ENCODE measurements around the gene LYVE1. TPM values are rescaled to one million over a fixed set of nuclear protein-coding genes. Genes with fewer than 3 reads are reported as not detected.
A peak's percentile ranks its signal among the peaks of the same experiment; 100 is the strongest.

The LYVE1 gene
- total and polyA plus RNA-seq, 12 donors, result 29.1 to 530 (median 254) TPM

GRCh38 chr11:10543782-10544181, 24.7 kb downstream of the LYVE1 start:
- WGBS, 4 donors, result 79 to 92% (median 87%) methylated on average over 9 to 14 of the region's 14 CpGs
- TF ChIP-seq POLR2A (IDR thresholded peaks at IDR 0.05) (no peak), CTCF (IDR thresholded peaks at IDR 0.05) (no peak)
- intact Hi-C loops (cut with DNase I), result no loop called here
- Histone ChIP-seq H3K27ac (no peak overlapping the region), H3K27me3 (no peaks in the 10 kb centered on the region), H3K4me3 (no peak overlapping the region), H3K4me1 (replicated peaks in 1 of 2) (peaks cover 0 to 15% of the 10 kb centered on the region in 2 donors), H3K36me3 (replicated peaks in 1 of 2) (no peaks in the 10 kb centered on the region), H3K9me3 (replicated peaks in 1 of 3) (no peaks in the 10 kb centered on the region)
- DNase-seq, result no peak

GRCh38 chr11:10542776-10543175, 25.7 kb downstream of the LYVE1 start:
- H3K4me3 ChIP-seq, result no peak overlapping the region
- WGBS, 4 donors, result 87 to 96% (median 93%) methylated on average over 3 of the region's 3 CpGs
- no peaks in the 10 kb centered on the region for H3K9me3 ChIP-seq (replicated peaks in 1 of 3)
- peaks cover 0 to 24% of the 10 kb centered on the region in 2 donors for H3K4me1 ChIP-seq (replicated peaks in 1 of 2)
- TF ChIP-seq POLR2A (IDR thresholded peaks at IDR 0.05) (no peak), CTCF (IDR thresholded peaks at IDR 0.05) (no peak)
- H3K27me3 ChIP-seq, result no peaks in the 10 kb centered on the region
- H3K36me3 ChIP-seq (replicated peaks in 1 of 2), result no peaks in the 10 kb centered on the region
- intact Hi-C loops (cut with DNase I), result no loop called here
- DNase-seq, result no peak
- H3K27ac ChIP-seq, result no peak overlapping the region

- peak overlapping the region in 4 of 5 donors; percentile 75 to 95 (median 86) for H3K27ac ChIP-seq
- H3K36me3 ChIP-seq (replicated peaks in 1 of 2), result no peaks in the 10 kb centered on the region
- no peak for DNase-seq
- WGBS, 4 donors, result 31 to 43% (median 39%) methylated on average over 5 of the region's 5 CpGs
- H3K4me3 ChIP-seq, result peak overlapping the region in 2 of 4 donors; percentile 27 to 83
- no peak for TF ChIP-seq POLR2A (IDR thresholded peaks at IDR 0.05)
- no peak for TF ChIP-seq CTCF (IDR thresholded peaks at IDR 0.05)
- intact Hi-C loops (cut with DNase I), result no loop called here
- H3K9me3 ChIP-seq (replicated peaks in 1 of 3), result no peaks in the 10 kb centered on the region
- no peaks in the 10 kb centered on the region for H3K27me3 ChIP-seq
- peaks cover 0 to 24% of the 10 kb centered on the region in 2 donors for H3K4me1 ChIP-seq (replicated peaks in 1 of 2)
These were observed 26.9 kb downstream of the LYVE1 start for GRCh38 chr11:10541561-10541930.

GRCh38 chr11:10540915-10541560, 27.4 kb downstream of the LYVE1 start, which contains the start of gene RNF141:
RNF141 (minus strand) TSS chr11:10541187; CDS start chr11:10534158, 7,029 bp downstream.
- H3K36me3 ChIP-seq (replicated peaks in 1 of 2), result no peaks in the 10 kb centered on the region
- H3K4me1 ChIP-seq (replicated peaks in 1 of 2), result peaks cover 0 to 24% of the 10 kb centered on the region in 2 donors
- H3K9me3 ChIP-seq (replicated peaks in 1 of 3), result no peaks in the 10 kb centered on the region
- intact Hi-C loops (cut with DNase I), result no loop called here
- TF ChIP-seq CTCF (IDR thresholded peaks at IDR 0.05) (peak; percentile 61 to 93 (median 81)), POLR2A (IDR thresholded peaks at IDR 0.05) (peak; percentile 85 to 97)
- H3K4me3 ChIP-seq, result peak within 1 kb of the TSS; percentile 2 to 83 (median 58)
- no peaks in the 10 kb centered on the region for H3K27me3 ChIP-seq
- peak within 1 kb of the TSS; percentile 42 to 95 (median 83) for H3K27ac ChIP-seq
- WGBS, 4 donors, result 0 to 2% (median 1%) methylated on average over 7 to 54 of the region's 54 CpGs
- DNase-seq, result peak; percentile 94 to 98 (median 97)

Data from adrenal gland (tissue), 12 donors.